Measurements from ENCODE around the gene H2AZ1. TPM values are rescaled to one million over a fixed set of nuclear protein-coding genes. Genes with fewer than 3 reads are reported as not detected.
A peak's percentile ranks its signal among the peaks of the same experiment; 100 is the strongest.

H2AZ1 gene
- polyA plus RNA-seq, 1 donor (not counting 4 experiments of a cell fraction or from before 2014, with no cell fraction given), result 452 TPM

- Histone ChIP-seq H4K20me1 (ENCODE audit: control insufficient read depth, extremely low read depth, insufficient read depth, low read length) (no peaks in the 10 kb centered on the region), H3K79me2 (ENCODE audit: control insufficient read depth, insufficient read depth, low read length) (peaks cover 3% of the 10 kb centered on the region), H3K27me3 (ENCODE audit: control insufficient read depth, extremely low read depth, insufficient read depth, low read length) (no peaks in the 10 kb centered on the region), H3K9ac (ENCODE audit: control insufficient read depth, extremely low read depth, insufficient read depth, low read length) (no peak overlapping the region), H2AFZ (ENCODE audit: control insufficient read depth, low read length) (no peak overlapping the region), H3K36me3 (ENCODE audit: control insufficient read depth in 2 of 2, extremely low read depth in 1 of 2, insufficient read depth in 2 of 2, low read length in 2 of 2) (peaks cover 9 to 10% of the 10 kb centered on the region in 2 experiments), H3K4me3 (ENCODE audit: control insufficient read depth in 2 of 3, extremely low read depth in 1 of 3, insufficient read depth in 2 of 3, low read depth in 1 of 3, low read length in 3 of 3) (no peak overlapping the region), H3K9me1 (ENCODE audit: control insufficient read depth, extremely low read depth, insufficient read depth, low read length) (no peaks in the 10 kb centered on the region), H3K27ac (ENCODE audit: control insufficient read depth, insufficient read depth, low read length) (no peak overlapping the region), H3K4me1 (ENCODE audit: control insufficient read depth, extremely low read depth, insufficient read depth, low read length) (no peaks in the 10 kb centered on the region), H3K4me2 (ENCODE audit: control insufficient read depth, extremely low read depth, insufficient read depth, low read depth, low read length) (no peak overlapping the region), H3K9me3 (ENCODE audit: control insufficient read depth, low read depth, low read length) (no peaks in the 10 kb centered on the region)
- dilution Hi-C loops (cut with MboI; ENCODE audit: extremely low pct_ligation_motif_present, low sequenced_read_pairs), result no loop called here
- TF ChIP-seq EZH2 (IDR thresholded peaks at IDR 0.05; ENCODE audit: low read length) (no peak), CTCF (optimal IDR thresholded peaks at IDR 0.05 in 1 of 3, IDR thresholded peaks at IDR 0.05 in 1 of 3, conservative IDR thresholded peaks at IDR 0.05 in 1 of 3; ENCODE audit: extremely low read depth in 1 of 3, insufficient read depth in 2 of 3, low read length in 3 of 3) (no peak)
- no peak for FAIRE-seq
- no peak for DNase-seq (ENCODE audit: low read depth, low spot score)
These were observed 28.9 kb downstream of the H2AZ1 start for GRCh38 chr4:99921174-99921573.

GRCh38 chr4:99918656-99919055 is 31.4 kb downstream of the H2AZ1 start:
- FAIRE-seq, result peak; percentile 20
- no peaks in the 10 kb centered on the region for H3K79me2 ChIP-seq (ENCODE audit: control insufficient read depth, insufficient read depth, low read length)
- dilution Hi-C loops (cut with MboI; ENCODE audit: extremely low pct_ligation_motif_present, low sequenced_read_pairs), result no loop called here

More at GRCh38 chr4:99918656-99919055, 31.4 kb downstream of the H2AZ1 start:
- Histone ChIP-seq H3K4me2 (ENCODE audit: control insufficient read depth, extremely low read depth, insufficient read depth, low read depth, low read length) (no peak overlapping the region), H3K27ac (ENCODE audit: control insufficient read depth, insufficient read depth, low read length) (no peak overlapping the region), H3K4me3 (ENCODE audit: control insufficient read depth in 2 of 3, extremely low read depth in 1 of 3, insufficient read depth in 2 of 3, low read depth in 1 of 3, low read length in 3 of 3) (no peak overlapping the region), H2AFZ (ENCODE audit: control insufficient read depth, low read length) (no peak overlapping the region), H3K36me3 (ENCODE audit: control insufficient read depth in 2 of 2, extremely low read depth in 1 of 2, insufficient read depth in 2 of 2, low read length in 2 of 2) (peaks cover 4 to 5% of the 10 kb centered on the region in 2 experiments), H4K20me1 (ENCODE audit: control insufficient read depth, extremely low read depth, insufficient read depth, low read length) (no peaks in the 10 kb centered on the region), H3K4me1 (ENCODE audit: control insufficient read depth, extremely low read depth, insufficient read depth, low read length) (no peaks in the 10 kb centered on the region), H3K9ac (ENCODE audit: control insufficient read depth, extremely low read depth, insufficient read depth, low read length) (no peak overlapping the region), H3K27me3 (ENCODE audit: control insufficient read depth, extremely low read depth, insufficient read depth, low read length) (no peaks in the 10 kb centered on the region), H3K9me1 (ENCODE audit: control insufficient read depth, extremely low read depth, insufficient read depth, low read length) (no peaks in the 10 kb centered on the region), H3K9me3 (ENCODE audit: control insufficient read depth, low read depth, low read length) (no peaks in the 10 kb centered on the region)
- DNase-seq (ENCODE audit: low read depth, low spot score), result no peak
- no peak for TF ChIP-seq CTCF (optimal IDR thresholded peaks at IDR 0.05 in 1 of 3, IDR thresholded peaks at IDR 0.05 in 1 of 3, conservative IDR thresholded peaks at IDR 0.05 in 1 of 3; ENCODE audit: extremely low read depth in 1 of 3, insufficient read depth in 2 of 3, low read length in 3 of 3)
- no peak for TF ChIP-seq EZH2 (IDR thresholded peaks at IDR 0.05; ENCODE audit: low read length)

All from keratinocyte (primary cell).